Lower leg skin (tissue), 4 donors: ENCODE data around the gene CLRN1. TPM values are rescaled to one million over a fixed set of nuclear protein-coding genes. Genes with fewer than 3 reads are reported as not detected.

ENCODE experiments used
- DNase-seq, 2 donors: peaks; one replicate each; pipeline ENCODE4 v3.0.0-alpha.2; 2019; ENCODE audit warnings: low spot score in 2 of 2
- H3K4me3 ChIP-seq: fragments of 200-600 bp; sonication (generic); 2 replicates; pipeline ENCODE4 v1.5.1; 2017; ENCODE audit warnings: mild to moderate bottlenecking, low read depth; ENCODE audit not compliant: poor library complexity, severe bottlenecking
- CTCF ChIP-seq, 3 donors: fragments of 450-650 bp; IDR thresholded peaks; one replicate each; pipeline ENCODE4 v1.5.1; 2016; ENCODE audit warnings: antibody characterized with exemption in 3 of 3, mild to moderate bottlenecking in 3 of 3, moderate library complexity in 2 of 3
- POLR2A ChIP-seq, 2 donors: fragments of 450-650 bp; IDR thresholded peaks; one replicate each; pipeline ENCODE4 v1.6.1; 2016 to 2017; ENCODE audit warnings: antibody characterized with exemption in 2 of 2, mild to moderate bottlenecking in 1 of 2, moderate library complexity in 1 of 2
- WGBS, 2 donors: methylation state at CpG; one replicate each; pipeline ENCODE4 v1.1.5; 2018; 5-methylcytosine and 5-hydroxymethylcytosine counted together
- intact Hi-C: fragments of 100-400 bp; cut with DNase I; formaldehyde crosslinking; loops from one replicate; pipeline ENCODE4 v1.15.0; 2023; ENCODE audit warnings: low total_unique reads
- total RNA-seq, 4 donors: library from RNA; depleted of rRNA; stranded (reverse); fragments of >200 nt; gene quantifications; one replicate each; pipeline ENCODE4 v1.1.0, GENCODE V29; 2016

Gene CLRN1
- total RNA-seq, 4 donors from 2014 or later: not detected

GRCh38 chr3:150905339-150905738, 67.2 kb downstream of the CLRN1 start, which contains the start of gene MINDY4B:
MINDY4B (minus strand) TSS chr3:150905439; CDS start chr3:150905439, 0 bp downstream.
- intact Hi-C loops: no loop called here

GRCh38 chr3:150902988-150903387, 69.5 kb downstream of the CLRN1 start:
- WGBS, 2 donors: 74 to 86% methylated on average over 2 of the region's 2 CpGs
- intact Hi-C loops: no loop called here
- H3K4me3 ChIP-seq: no peak overlapping the region
- TF ChIP-seq POLR2A (IDR thresholded peaks at IDR 0.05): no peak
- TF ChIP-seq CTCF (IDR thresholded peaks at IDR 0.05): no peak
- no peak for DNase-seq

More at GRCh38 chr3:150905339-150905738, 67.2 kb downstream of the CLRN1 start, which contains the start of gene MINDY4B:
- TF ChIP-seq CTCF (IDR thresholded peaks at IDR 0.05) (no peak), POLR2A (IDR thresholded peaks at IDR 0.05) (no peak)
- H3K4me3 ChIP-seq: no peak within 1 kb of the TSS
- 77% methylated on average over 4 of the region's 4 CpGs for WGBS, 2 donors
- no peak for DNase-seq

GRCh38 chr3:150901793-150902192, 70.7 kb downstream of the CLRN1 start:
- TF ChIP-seq CTCF (IDR thresholded peaks at IDR 0.05): no peak
- TF ChIP-seq POLR2A (IDR thresholded peaks at IDR 0.05): no peak
- intact Hi-C loops: no loop called here
- 90 to 94% methylated on average over 10 of the region's 10 CpGs for WGBS, 2 donors

GRCh38 chr3:150899141-150899540, 73.4 kb downstream of the CLRN1 start:
- H3K4me3 ChIP-seq: no peak overlapping the region
- DNase-seq: no peak
- intact Hi-C loops: no loop called here
- TF ChIP-seq POLR2A (IDR thresholded peaks at IDR 0.05): no peak
- TF ChIP-seq CTCF (IDR thresholded peaks at IDR 0.05): no peak
- WGBS, 2 donors: 54 to 74% methylated on average over 2 of the region's 2 CpGs

More at GRCh38 chr3:150901793-150902192, 70.7 kb downstream of the CLRN1 start:
- no peak overlapping the region for H3K4me3 ChIP-seq
- no peak for DNase-seq

GRCh38 chr3:150898046-150898754, 74.3 kb downstream of the CLRN1 start:
- intact Hi-C loops: no loop called here
- no peak overlapping the region for H3K4me3 ChIP-seq
- TF ChIP-seq CTCF (IDR thresholded peaks at IDR 0.05): no peak
- TF ChIP-seq POLR2A (IDR thresholded peaks at IDR 0.05): no peak
- DNase-seq: no peak
- 63 to 75% methylated on average over 3 of the region's 3 CpGs for WGBS, 2 donors
